Stimulated activated naive CD8-positive, alpha-beta T cell treated with anti-CD3 and anti-CD28 coated beads, Interleukin-15, Interleukin-2, amounts not matched to agents 100 U/mL and 50 U/mL, for 24 hours (primary cell): ENCODE results near the gene TTLL11.
"Not testable (repeated sequence)": the region's sequence is repeated elsewhere in the genome, so short reads cannot be mapped to it uniquely, and the experiment has no call there.

ENCODE experiments used
- ATAC-seq: fragments of 150-1000 bp; cut with Tn5 transposase; one replicate; pipeline ENCODE4 v1.10.0; 2021
- DNase-seq: peaks from one replicate; pipeline ENCODE4 v3.0.0; 2021

The TTLL11 gene

GRCh38 chr9:122125509-122126330 lies 32.6 kb upstream of the TTLL11 start:
- DNase-seq (no peak), ATAC-seq (no peak)

GRCh38 chr9:122125158-122125508 lies 32.0 kb upstream of the TTLL11 start:
- peak; percentile 84 for DNase-seq

GRCh38 chr9:122124528-122124927 lies 31.4 kb upstream of the TTLL11 start:
- DNase-seq (no peak), ATAC-seq (no peak)

More at GRCh38 chr9:122125158-122125508, 32.0 kb upstream of the TTLL11 start:
- ATAC-seq: peak; percentile 78

- ATAC-seq (no peak), DNase-seq (no peak)
Observed at GRCh38 chr9:122124048-122124447, 30.9 kb upstream of the TTLL11 start.

- peak; percentile 80 for DNase-seq
- ATAC-seq: peak; percentile 32
Observed at GRCh38 chr9:122122903-122123632, 30.0 kb upstream of the TTLL11 start.

- DNase-seq (no peak), ATAC-seq (no peak)
Observed at GRCh38 chr9:122122468-122122867, 29.4 kb upstream of the TTLL11 start.

- ATAC-seq: no peak
- no peak for DNase-seq
Observed at GRCh38 chr9:122121931-122122330, 28.8 kb upstream of the TTLL11 start.

GRCh38 chr9:122121391-122121790 lies 28.3 kb upstream of the TTLL11 start:
- no peak for DNase-seq
- no peak for ATAC-seq

- DNase-seq: no peak
Observed at GRCh38 chr9:122120316-122121071, 27.4 kb upstream of the TTLL11 start.

GRCh38 chr9:122119721-122120120 lies 26.6 kb upstream of the TTLL11 start:
- ATAC-seq (no peak), DNase-seq (no peak)

More at GRCh38 chr9:122120316-122121071, 27.4 kb upstream of the TTLL11 start:
- no peak for ATAC-seq

GRCh38 chr9:122119166-122119521 lies 26.0 kb upstream of the TTLL11 start:
- no peak for DNase-seq
- no peak for ATAC-seq

GRCh38 chr9:122118343-122119165 lies 25.4 kb upstream of the TTLL11 start:
- ATAC-seq (no peak), DNase-seq (no peak)

GRCh38 chr9:122117241-122117640 lies 24.1 kb upstream of the TTLL11 start:
- ATAC-seq, DNase-seq: not testable (repeated sequence)

- ATAC-seq: no peak
- no peak for DNase-seq
Observed at GRCh38 chr9:122116448-122117173, 23.5 kb upstream of the TTLL11 start.

- ATAC-seq (no peak), DNase-seq (no peak)
Observed at GRCh38 chr9:122116040-122116439, 22.9 kb upstream of the TTLL11 start.

GRCh38 chr9:122115176-122116035 lies 22.3 kb upstream of the TTLL11 start:
- ATAC-seq (no peak), DNase-seq (no peak)

- ATAC-seq: no peak
- DNase-seq: no peak
Observed at GRCh38 chr9:122113574-122113973, 20.5 kb upstream of the TTLL11 start.

- DNase-seq (no peak), ATAC-seq (no peak)
Observed at GRCh38 chr9:122112238-122112637, 19.1 kb upstream of the TTLL11 start.

GRCh38 chr9:122111413-122112085 lies 18.4 kb upstream of the TTLL11 start:
- DNase-seq: no peak
- no peak for ATAC-seq
